H9 (cell line): ENCODE measurements around the gene RARG. TPM values are rescaled to one million over a fixed set of nuclear protein-coding genes. Genes with fewer than 3 reads are reported as not detected.

Source experiments
- DNase-seq: peaks from one replicate; pipeline ENCODE4 v3.0.0-alpha.2; 2017
- H2AFZ ChIP-seq: one replicate; pipeline ENCODE4 v1.6.1; 2013; ENCODE audit warnings: mild to moderate bottlenecking, low read length, control low read depth, moderate library complexity
- H2AK5ac ChIP-seq: 2 replicates; pipeline ENCODE4 v1.6.1; 2013; ENCODE audit warnings: low read length, control low read depth, mixed read lengths; ENCODE audit not compliant: insufficient read length
- H2BK120ac ChIP-seq: one replicate; pipeline ENCODE4 v1.6.1; 2013; ENCODE audit warnings: low read depth, mild to moderate bottlenecking, low read length, control low read depth, inconsistent platforms; ENCODE audit not compliant: poor library complexity, severe bottlenecking
- H2BK12ac ChIP-seq: 2 replicates; pipeline ENCODE4 v1.6.1; 2013; ENCODE audit warnings: low read length, control low read depth, mixed read lengths, low read depth; ENCODE audit not compliant: insufficient read length
- H2BK15ac ChIP-seq: 2 replicates; pipeline ENCODE4 v1.6.1; 2013; ENCODE audit warnings: low read depth, low read length, control low read depth
- H2BK20ac ChIP-seq: one replicate; pipeline ENCODE4 v1.6.1; 2013; ENCODE audit warnings: low read depth, mild to moderate bottlenecking, low read length, control low read depth, inconsistent platforms; ENCODE audit not compliant: poor library complexity, severe bottlenecking
- H2BK5ac ChIP-seq: 2 replicates; pipeline ENCODE4 v1.6.1; 2013; ENCODE audit warnings: low read length, control low read depth, mixed read lengths; ENCODE audit not compliant: insufficient read length
- H3K14ac ChIP-seq: 2 replicates; pipeline ENCODE4 v1.6.1; 2013; ENCODE audit warnings: low read length, control low read depth; ENCODE audit not compliant: insufficient read depth
- H3K18ac ChIP-seq: 2 replicates; pipeline ENCODE4 v1.6.1; 2013; ENCODE audit warnings: low read depth, mild to moderate bottlenecking, mixed read lengths, low read length, control low read depth; ENCODE audit not compliant: insufficient read length
- H3K23ac ChIP-seq: 2 replicates; pipeline ENCODE4 v1.6.1; 2013; ENCODE audit warnings: low read length, control low read depth, mixed read lengths, low read depth; ENCODE audit not compliant: insufficient read length
- H3K23me2 ChIP-seq: 2 replicates; pipeline ENCODE4 v1.6.1; 2013; ENCODE audit warnings: low read depth, mild to moderate bottlenecking, mixed read lengths, low read length, control low read depth; ENCODE audit not compliant: insufficient read length, poor library complexity, severe bottlenecking
- H3K27ac ChIP-seq: 2 replicates; pipeline ENCODE4 v1.5.1; 2013; ENCODE audit warnings: low read length, control low read depth, mixed read lengths, low read depth; ENCODE audit not compliant: insufficient read length
- H3K27me3 ChIP-seq: 2 replicates; pipeline ENCODE4 v1.6.1; 2013; ENCODE audit warnings: low read length, control low read depth, inconsistent platforms; ENCODE audit not compliant: insufficient read depth
- H3K4ac ChIP-seq: 2 replicates; pipeline ENCODE4 v1.6.1; 2013; ENCODE audit warnings: low read depth, mild to moderate bottlenecking, control low read depth, inconsistent platforms, low read length, moderate library complexity
- H3K4me1 ChIP-seq: 2 replicates; pipeline ENCODE4 v1.6.1; 2013; ENCODE audit warnings: low read length, control low read depth, inconsistent platforms; ENCODE audit not compliant: insufficient read depth
- H3K4me2 ChIP-seq: 2 replicates; pipeline ENCODE4 v1.6.1; 2013; ENCODE audit warnings: low read length, control low read depth, mixed read lengths; ENCODE audit not compliant: insufficient read length, insufficient read depth
- H3K56ac ChIP-seq: 2 replicates; pipeline ENCODE4 v1.6.1; 2013; ENCODE audit warnings: low read depth, mild to moderate bottlenecking, mixed read lengths, low read length, control low read depth; ENCODE audit not compliant: insufficient read length
- H3K79me1 ChIP-seq: 2 replicates; pipeline ENCODE4 v1.6.1; 2013; ENCODE audit warnings: low read depth, mild to moderate bottlenecking, moderate library complexity, low read length, control low read depth, inconsistent platforms; ENCODE audit not compliant: insufficient read depth, poor library complexity, severe bottlenecking
- H3K79me2 ChIP-seq: 2 replicates; pipeline ENCODE4 v1.6.1; 2013; ENCODE audit warnings: low read length, control low read depth, inconsistent platforms; ENCODE audit not compliant: insufficient read depth
- H3K9ac ChIP-seq: 2 replicates; pipeline ENCODE4 v1.6.1; 2013; ENCODE audit warnings: low read length, control low read depth, mixed read lengths; ENCODE audit not compliant: insufficient read length; ENCODE audit errors: extremely low read depth
- H3K9me3 ChIP-seq: one replicate; pipeline ENCODE4 v1.6.1; 2013; ENCODE audit warnings: low read depth, low read length, inconsistent platforms; ENCODE audit not compliant: control insufficient read depth
- H3T11ph ChIP-seq: one replicate; pipeline ENCODE4 v1.6.1; 2013; ENCODE audit warnings: mild to moderate bottlenecking, low read length, control low read depth, inconsistent platforms
- H4K20me1 ChIP-seq: one replicate; pipeline ENCODE4 v1.6.1; 2013; ENCODE audit not compliant: control insufficient read depth, insufficient read length, insufficient read depth
- H4K5ac ChIP-seq: 2 replicates; pipeline ENCODE4 v1.6.1; 2013; ENCODE audit warnings: low read depth, mild to moderate bottlenecking, mixed read lengths, low read length, control low read depth; ENCODE audit not compliant: insufficient read length
- H4K8ac ChIP-seq: replicated peaks from 2 replicates; pipeline ENCODE4 v1.6.1; 2013; ENCODE audit warnings: low read length, control low read depth, mixed read lengths, low read depth; ENCODE audit not compliant: insufficient read length
- H4K91ac ChIP-seq: 2 replicates; pipeline ENCODE4 v1.6.1; 2013; ENCODE audit warnings: low read depth, mild to moderate bottlenecking, moderate library complexity, mixed read lengths, low read length, control low read depth; ENCODE audit not compliant: insufficient read length
- H3K27ac Mint-ChIP-seq, 3 experiments: 2 replicates in 2 of 3; 3 replicates in 1 of 3; pipeline ENCODE4 v1.8.0; 2020 to 2021; ENCODE audit warnings: mixed read lengths in 3 of 3, mild to moderate bottlenecking in 1 of 3, moderate library complexity in 1 of 3
- H3K27me3 Mint-ChIP-seq: 2 replicates; pipeline ENCODE4 v1.8.0; 2021; ENCODE audit warnings: low read depth, mild to moderate bottlenecking, moderate library complexity, mixed read lengths
- H3K36me3 Mint-ChIP-seq, 3 experiments: 2 replicates in 2 of 3; 3 replicates in 1 of 3; pipeline ENCODE4 v1.8.0; 2020 to 2021; ENCODE audit warnings: low read depth in 3 of 3, mixed read lengths in 3 of 3; ENCODE audit not compliant: insufficient read depth in 1 of 3
- H3K4me1 Mint-ChIP-seq, 2 experiments: 2 replicates each; pipeline ENCODE4 v1.8.0; 2020; ENCODE audit warnings: mixed read lengths in 2 of 2
- H3K4me3 Mint-ChIP-seq, 2 experiments: 2 replicates in 1 of 2; 3 replicates in 1 of 2; pipeline ENCODE4 v1.8.0; 2020 to 2021; ENCODE audit warnings: mild to moderate bottlenecking in 2 of 2, mixed read lengths in 2 of 2, moderate library complexity in 1 of 2
- H3K9me3 Mint-ChIP-seq, 2 experiments: 2 replicates in 1 of 2; 3 replicates in 1 of 2; pipeline ENCODE4 v1.8.0; 2020; ENCODE audit warnings: mild to moderate bottlenecking in 2 of 2, mixed read lengths in 2 of 2, moderate library complexity in 1 of 2
- CTCF ChIP-seq: fragments of 200-600 bp; sonication (generic); conservative IDR thresholded peaks from 3 replicates; pipeline ENCODE4 v1.8.0; 2021; ENCODE audit warnings: antibody characterized with exemption, mild to moderate bottlenecking
- WGBS: extraction: QIAGEN DNeasy Blood & Tissue Kit; methylation state at CpG from one replicate; pipeline ENCODE4 v1.1.7; 2013; ENCODE audit warnings: missing lambda C conversion rate, low lambda C conversion rate, mixed read lengths; ENCODE audit not compliant: insufficient read length; ENCODE audit errors: extremely low coverage; 5-methylcytosine and 5-hydroxymethylcytosine counted together
- total RNA-seq: library from RNA; stranded (reverse); gene quantifications from 2 replicates; pipeline ENCODE4 v1.2.1, GENCODE V29; 2021

Gene RARG
- total RNA-seq, 1 experiment from 2014 or later, result 43.7 TPM

DNA sequence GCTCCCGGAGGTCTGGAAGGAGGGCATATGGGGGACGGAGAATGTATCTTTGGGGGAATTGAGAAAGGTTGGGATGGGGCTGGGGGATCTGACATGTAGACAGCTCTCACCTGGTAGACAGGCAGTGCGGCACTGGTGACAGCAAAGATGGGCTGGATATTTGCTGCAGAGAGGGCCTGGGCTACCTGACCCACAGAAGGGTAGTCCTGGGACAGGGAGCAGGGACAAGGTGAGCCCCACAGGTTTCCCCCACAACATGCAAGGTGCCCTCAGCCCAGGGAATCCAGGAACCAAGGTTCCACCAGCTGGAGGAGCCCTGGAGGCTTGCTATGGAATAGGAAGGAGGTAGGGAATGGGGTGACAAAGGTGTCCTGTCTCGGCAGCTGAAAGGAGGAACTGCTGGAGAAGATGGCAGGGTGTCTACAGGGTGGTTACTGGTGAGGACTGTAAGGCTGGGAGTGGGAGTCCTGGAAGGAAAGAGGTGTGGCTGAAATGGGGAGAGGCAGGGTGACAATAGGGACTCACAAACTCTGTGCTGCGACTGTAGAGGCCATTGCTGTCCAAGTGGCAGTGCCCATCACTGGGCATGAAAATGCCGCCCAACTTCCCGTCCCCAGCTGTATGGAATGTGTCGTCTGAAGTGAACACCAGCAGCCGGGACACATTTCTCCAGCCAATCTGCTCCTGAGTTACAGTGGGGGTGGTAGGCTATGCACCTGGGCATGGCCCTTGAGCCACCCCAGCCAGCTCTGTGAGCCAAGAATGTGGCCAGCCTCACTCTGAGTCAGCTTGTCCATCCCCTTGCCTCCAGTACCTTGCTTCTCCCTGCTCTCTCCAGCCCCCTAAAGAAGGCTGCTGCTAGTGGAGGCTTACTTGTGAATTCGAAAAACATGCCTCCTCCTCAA is 36.2 kb downstream of the RARG start:
- no peak overlapping the region for H2BK20ac ChIP-seq
- Mint-ChIP-seq H3K9me3 (0 out of 5 replicates have a peak, but pooled peaks cover 0 to 2% of the 10 kb centered on the region in 2 experiments), H3K27me3 (peaks cover 93% of the 10 kb centered on the region), H3K36me3 (no peaks in the 10 kb centered on the region; a peak in 1 of 7 replicates), H3K4me3 (no peak overlapping the region), H3K4me1 (0 out of 4 replicates have a peak, but pooled peaks cover 0 to 3% of the 10 kb centered on the region in 2 experiments), H3K27ac (no peak overlapping the region)
- no peak overlapping the region for H3K27ac ChIP-seq
- H3K9ac ChIP-seq, result no peak overlapping the region
- H3K4me2 ChIP-seq, result no peak overlapping the region
- no peak overlapping the region for H2BK15ac ChIP-seq
- H2BK120ac ChIP-seq, result no peak overlapping the region
- H2BK5ac ChIP-seq, result no peak overlapping the region
- no peaks in the 10 kb centered on the region for H4K20me1 ChIP-seq
- no peak for DNase-seq
- H3K14ac ChIP-seq, result no peak overlapping the region
- WGBS, result no CpG with 5 or more reads among the region's 10 CpGs
- no peak overlapping the region for H3T11ph ChIP-seq
- H2AK5ac ChIP-seq, result no peak overlapping the region
- no peak overlapping the region for H4K91ac ChIP-seq
- H4K8ac ChIP-seq, result no peak overlapping the region
- no peak overlapping the region for H3K23ac ChIP-seq
- H2AFZ ChIP-seq, result no peak overlapping the region
- H3K79me2 ChIP-seq, result no peaks in the 10 kb centered on the region
- peaks cover 18% of the 10 kb centered on the region; the same call in 1 of the 2 replicates for H3K27me3 ChIP-seq
- TF ChIP-seq CTCF, result no peak
- H3K9me3 ChIP-seq, result no peaks in the 10 kb centered on the region
- H3K4ac ChIP-seq, result no peak overlapping the region
- no peaks in the 10 kb centered on the region for H3K79me1 ChIP-seq
- H2BK12ac ChIP-seq, result no peak overlapping the region
- H4K5ac ChIP-seq, result no peak overlapping the region
- H3K23me2 ChIP-seq, result no peaks in the 10 kb centered on the region
- H3K18ac ChIP-seq, result no peak overlapping the region
- H3K4me1 ChIP-seq, result no peaks in the 10 kb centered on the region
- no peak overlapping the region for H3K56ac ChIP-seq
